HCT116 (cell line): Measurements from ENCODE around the gene ROBO1. TPM values are rescaled to one million over a fixed set of nuclear protein-coding genes. Genes with fewer than 3 reads are reported as not detected.

ENCODE experiments used
- ATAC-seq: fragments of 200-7000 bp; cut with Tn5 transposase; 2 replicates; pipeline ENCODE4 v1.9.1; 2020; ENCODE audit warnings: mild to moderate bottlenecking, moderate library complexity
- BruUV-seq: library from RNA; stranded (reverse); fragments of 400-500 nt; replicated peaks from 2 replicates; lab custom pipeline; 2021; lab: Mats Ljungman, UMichigan
- CTCF ChIA-PET: fragments of 300-600 bp; sonication (Branson Sonifier 250); formaldehyde crosslinking; loops from one replicate; lab custom pipeline; 2021; ENCODE audit warnings: antibody characterized with exemption; lab: Charles Lee
- POLR2A ChIA-PET: fragments of 300-600, 350-600 bp; sonication (Branson Sonifier 250); formaldehyde crosslinking; loops from one replicate; lab custom pipeline; 2021; ENCODE audit warnings: antibody characterized with exemption; lab: Charles Lee
- RAD21 ChIA-PET, 2 experiments: fragments of 300-600 bp; sonication (Branson Sonifier 250); formaldehyde crosslinking; loops; one replicate each; lab custom pipeline; 2023; ENCODE audit warnings: low total read pairs in 2 of 2; ENCODE audit not compliant: uncharacterized antibody in 2 of 2, unreplicated experiment in 2 of 2, low non-redundant PET in 1 of 2; lab: Charles Lee
- DNase-seq: peaks from one replicate; pipeline ENCODE4 v3.0.0-alpha.2; 2010; ENCODE audit warnings: low read depth, low spot score
- H2AFZ ChIP-seq: fragments of 200-600 bp; shearing (Covaris generic), sonication (generic); 2 replicates; pipeline ENCODE4 v1.6.1; 2017; ENCODE audit warnings: low read depth, mixed run types, mixed read lengths, antibody characterized with exemption, low read length; ENCODE audit not compliant: poor library complexity, severe bottlenecking
- H3K27ac ChIP-seq: 2 replicates; pipeline ENCODE4 v1.5.1; 2012; ENCODE audit warnings: low read depth, low read length
- H3K27me3 ChIP-seq: fragments of 200-600 bp; sonication (generic); 2 replicates; pipeline ENCODE4 v1.6.1; 2016; ENCODE audit warnings: mixed run types, low read length, mixed read lengths; ENCODE audit not compliant: insufficient read depth
- H3K36me3 ChIP-seq, 2 experiments: fragments of 200-500 bp in 1 of 2; fragments of 200-600 bp in 1 of 2; sonication (Bioruptor generic) in 1 of 2; sonication (generic) in 1 of 2; 2 replicates each; pipeline versions ENCODE4 v1.5.1 to v1.6.1; 2014 to 2016; ENCODE audit warnings: low read length in 2 of 2, inconsistent platforms in 1 of 2, mixed read lengths in 1 of 2, mixed run types in 1 of 2; ENCODE audit not compliant: insufficient read depth in 2 of 2, control insufficient read depth in 1 of 2
- H3K4me1 ChIP-seq, 2 experiments: fragments of 200-600 bp in 1 of 2; sonication (generic) in 1 of 2; 2 replicates each; pipeline versions ENCODE4 v1.5.1 to v1.6.1; 2012 to 2017; ENCODE audit warnings: low read length in 2 of 2, inconsistent platforms in 1 of 2, mild to moderate bottlenecking in 1 of 2, mixed read lengths in 1 of 2, mixed run types in 1 of 2, moderate library complexity in 1 of 2; ENCODE audit not compliant: insufficient read depth in 2 of 2, control insufficient read depth in 1 of 2
- H3K4me2 ChIP-seq: fragments of 200-600 bp; sonication (generic); 2 replicates; pipeline ENCODE4 v1.6.1; 2017; ENCODE audit warnings: mixed run types, low read length, mixed read lengths
- H3K4me3 ChIP-seq, 2 experiments: fragments of 200-600 bp in 1 of 2; sonication (generic) in 1 of 2; replicated peaks in 1 of 2; 2 replicates each; pipeline ENCODE4 v1.5.1; 2011 to 2016; ENCODE audit warnings: low read length in 2 of 2, control low read depth in 1 of 2, low read depth in 1 of 2, mild to moderate bottlenecking in 1 of 2, mixed read lengths in 1 of 2, mixed run types in 1 of 2
- H3K79me2 ChIP-seq: fragments of 200-600 bp; sonication (generic); 2 replicates; pipeline ENCODE4 v1.6.1; 2017; ENCODE audit warnings: mild to moderate bottlenecking, mixed run types, low read length, moderate library complexity, mixed read lengths; ENCODE audit not compliant: insufficient read depth
- H3K9ac ChIP-seq: fragments of 200-600 bp; sonication (generic); 2 replicates; pipeline ENCODE4 v1.6.1; 2016; ENCODE audit warnings: low read length, mixed read lengths
- H3K9me2 ChIP-seq: fragments of 200-600 bp; sonication (generic), shearing (Covaris generic); 2 replicates; pipeline ENCODE4 v1.6.1; 2017; ENCODE audit warnings: mixed run types, mild to moderate bottlenecking, moderate library complexity; ENCODE audit not compliant: insufficient read depth
- H3K9me3 ChIP-seq, 2 experiments: fragments of 200-500 bp in 1 of 2; fragments of 200-600 bp in 1 of 2; sonication (Bioruptor generic) in 1 of 2; sonication (generic) in 1 of 2; 2 replicates each; pipeline ENCODE4 v1.6.1; 2014 to 2017; ENCODE audit warnings: low read length in 2 of 2, mixed read lengths in 2 of 2, inconsistent platforms in 1 of 2, low read depth in 1 of 2, mild to moderate bottlenecking in 1 of 2, mixed run types in 1 of 2, moderate library complexity in 1 of 2; ENCODE audit not compliant: control insufficient read depth in 1 of 2, insufficient read depth in 1 of 2
- H4K20me1 ChIP-seq: fragments of 200-600 bp; sonication (generic), shearing (Covaris generic); 2 replicates; pipeline ENCODE4 v1.6.1; 2017; ENCODE audit warnings: mixed run types, mild to moderate bottlenecking, moderate library complexity; ENCODE audit not compliant: insufficient read depth
- CBX3 ChIP-seq: IDR thresholded peaks from 2 replicates; pipeline ENCODE4 v1.6.1; 2012; ENCODE audit warnings: low read depth
- EZH2phosphoT487 ChIP-seq: fragments of 200-600 bp; IDR thresholded peaks from 2 replicates; pipeline ENCODE4 v1.6.1; 2018; ENCODE audit warnings: antibody characterized with exemption, borderline replicate concordance
- FOSL1 ChIP-seq: IDR thresholded peaks from 2 replicates; pipeline ENCODE4 v1.6.1; 2012; ENCODE audit warnings: low read depth
- SP1 ChIP-seq: IDR thresholded peaks from 2 replicates; pipeline ENCODE4 v1.6.1; 2012; ENCODE audit warnings: low read depth
- ZFX ChIP-seq: fragments of 450-650 bp; IDR thresholded peaks from 2 replicates; pipeline ENCODE4 v1.6.1; 2017
- ZNF274 ChIP-seq: fragments of 200-500 bp; sonication (Bioruptor generic); IDR thresholded peaks from 2 replicates; pipeline ENCODE4 v1.6.1; 2014; ENCODE audit warnings: mild to moderate bottlenecking, low read depth, low read length, inconsistent platforms
- intact Hi-C: fragments of 100-400 bp; cut with micrococcal nuclease; formaldehyde crosslinking; loops from 2 replicates; pipeline ENCODE4 v1.10.0; 2022
- total RNA-seq: library from RNA; stranded (reverse); gene quantifications from one replicate; pipeline ENCODE4 v1.2.1, GENCODE V29; 2021; ENCODE audit not compliant: unreplicated experiment
- TF ChIP-seq, protein P1 (sequence below): IDR thresholded peaks from 2 replicates; pipeline ENCODE4 v1.6.1; 2012
- TF ChIP-seq, protein P2 (sequence below): IDR thresholded peaks from 2 replicates; pipeline ENCODE4 v1.6.1; 2012; ENCODE audit warnings: low read depth
- TF ChIP-seq, protein P3 (sequence below), 3 experiments: fragments of 200-600 bp in 1 of 3; sonication (generic) in 1 of 3; IDR thresholded peaks in 2 of 3; conservative IDR thresholded peaks in 1 of 3; 2 replicates each; pipeline ENCODE4 v1.5.1; 2012 to 2017; ENCODE audit warnings: low read depth in 2 of 3, low read length in 2 of 3, antibody characterized with exemption in 1 of 3, borderline replicate concordance in 1 of 3, control low read depth in 1 of 3, mild to moderate bottlenecking in 1 of 3, mixed read lengths in 1 of 3, mixed run types in 1 of 3, moderate library complexity in 1 of 3; ENCODE audit not compliant: insufficient read depth in 1 of 3

Gene ROBO1
- total RNA-seq, 1 experiment from 2014 or later = 0.27 TPM

- H3K9me3 ChIP-seq = peaks cover 4 to 19% of the 10 kb centered on the region in 2 experiments; a peak in 1 of 4 replicates
- H3K79me2 ChIP-seq = no peaks in the 10 kb centered on the region
- no peaks in the 10 kb centered on the region for H4K20me1 ChIP-seq
- TF ChIP-seq FOSL1 = no peak
- TF ChIP-seq EZH2phosphoT487 = no peak
- TF ChIP-seq SP1 = no peak
- TF ChIP-seq CBX3 = no peak
- TF ChIP-seq, protein P1, sequence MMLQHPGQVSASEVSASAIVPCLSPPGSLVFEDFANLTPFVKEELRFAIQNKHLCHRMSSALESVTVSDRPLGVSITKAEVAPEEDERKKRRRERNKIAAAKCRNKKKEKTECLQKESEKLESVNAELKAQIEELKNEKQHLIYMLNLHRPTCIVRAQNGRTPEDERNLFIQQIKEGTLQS = no peak
- no peak for TF ChIP-seq ZFX
- TF ChIP-seq, protein P2, sequence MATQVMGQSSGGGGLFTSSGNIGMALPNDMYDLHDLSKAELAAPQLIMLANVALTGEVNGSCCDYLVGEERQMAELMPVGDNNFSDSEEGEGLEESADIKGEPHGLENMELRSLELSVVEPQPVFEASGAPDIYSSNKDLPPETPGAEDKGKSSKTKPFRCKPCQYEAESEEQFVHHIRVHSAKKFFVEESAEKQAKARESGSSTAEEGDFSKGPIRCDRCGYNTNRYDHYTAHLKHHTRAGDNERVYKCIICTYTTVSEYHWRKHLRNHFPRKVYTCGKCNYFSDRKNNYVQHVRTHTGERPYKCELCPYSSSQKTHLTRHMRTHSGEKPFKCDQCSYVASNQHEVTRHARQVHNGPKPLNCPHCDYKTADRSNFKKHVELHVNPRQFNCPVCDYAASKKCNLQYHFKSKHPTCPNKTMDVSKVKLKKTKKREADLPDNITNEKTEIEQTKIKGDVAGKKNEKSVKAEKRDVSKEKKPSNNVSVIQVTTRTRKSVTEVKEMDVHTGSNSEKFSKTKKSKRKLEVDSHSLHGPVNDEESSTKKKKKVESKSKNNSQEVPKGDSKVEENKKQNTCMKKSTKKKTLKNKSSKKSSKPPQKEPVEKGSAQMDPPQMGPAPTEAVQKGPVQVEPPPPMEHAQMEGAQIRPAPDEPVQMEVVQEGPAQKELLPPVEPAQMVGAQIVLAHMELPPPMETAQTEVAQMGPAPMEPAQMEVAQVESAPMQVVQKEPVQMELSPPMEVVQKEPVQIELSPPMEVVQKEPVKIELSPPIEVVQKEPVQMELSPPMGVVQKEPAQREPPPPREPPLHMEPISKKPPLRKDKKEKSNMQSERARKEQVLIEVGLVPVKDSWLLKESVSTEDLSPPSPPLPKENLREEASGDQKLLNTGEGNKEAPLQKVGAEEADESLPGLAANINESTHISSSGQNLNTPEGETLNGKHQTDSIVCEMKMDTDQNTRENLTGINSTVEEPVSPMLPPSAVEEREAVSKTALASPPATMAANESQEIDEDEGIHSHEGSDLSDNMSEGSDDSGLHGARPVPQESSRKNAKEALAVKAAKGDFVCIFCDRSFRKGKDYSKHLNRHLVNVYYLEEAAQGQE = no peak
- TF ChIP-seq ZNF274 = no peak
- TF ChIP-seq, protein P3, sequence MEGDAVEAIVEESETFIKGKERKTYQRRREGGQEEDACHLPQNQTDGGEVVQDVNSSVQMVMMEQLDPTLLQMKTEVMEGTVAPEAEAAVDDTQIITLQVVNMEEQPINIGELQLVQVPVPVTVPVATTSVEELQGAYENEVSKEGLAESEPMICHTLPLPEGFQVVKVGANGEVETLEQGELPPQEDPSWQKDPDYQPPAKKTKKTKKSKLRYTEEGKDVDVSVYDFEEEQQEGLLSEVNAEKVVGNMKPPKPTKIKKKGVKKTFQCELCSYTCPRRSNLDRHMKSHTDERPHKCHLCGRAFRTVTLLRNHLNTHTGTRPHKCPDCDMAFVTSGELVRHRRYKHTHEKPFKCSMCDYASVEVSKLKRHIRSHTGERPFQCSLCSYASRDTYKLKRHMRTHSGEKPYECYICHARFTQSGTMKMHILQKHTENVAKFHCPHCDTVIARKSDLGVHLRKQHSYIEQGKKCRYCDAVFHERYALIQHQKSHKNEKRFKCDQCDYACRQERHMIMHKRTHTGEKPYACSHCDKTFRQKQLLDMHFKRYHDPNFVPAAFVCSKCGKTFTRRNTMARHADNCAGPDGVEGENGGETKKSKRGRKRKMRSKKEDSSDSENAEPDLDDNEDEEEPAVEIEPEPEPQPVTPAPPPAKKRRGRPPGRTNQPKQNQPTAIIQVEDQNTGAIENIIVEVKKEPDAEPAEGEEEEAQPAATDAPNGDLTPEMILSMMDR (IDR thresholded peaks at IDR 0.05 in 2 of 3, conservative IDR thresholded peaks at IDR 0.05 in 1 of 3; ENCODE audit: borderline replicate concordance in 1 of 3, insufficient read depth in 1 of 3, low read depth in 2 of 3, low read length in 2 of 3) = no peak
- ATAC-seq = no peak
- intact Hi-C loops = no loop called here
- H3K9ac ChIP-seq = no peak overlapping the region
- RAD21 ChIA-PET = no interaction called here
- POLR2A ChIA-PET = no interaction called here
- H3K27me3 ChIP-seq = no peaks in the 10 kb centered on the region
- H3K4me3 ChIP-seq = no peak overlapping the region
- H3K27ac ChIP-seq = no peak overlapping the region
- BruUV-seq = no TSS peak
- H3K36me3 ChIP-seq = no peaks in the 10 kb centered on the region
- H3K9me2 ChIP-seq = no peaks in the 10 kb centered on the region
- H3K4me2 ChIP-seq = no peak overlapping the region
- CTCF ChIA-PET = no interaction called here
- H2AFZ ChIP-seq = no peak overlapping the region
- H3K4me1 ChIP-seq = no peaks in the 10 kb centered on the region
- no peak for DNase-seq
Measured at GRCh38 chr3:79074558-79074957, 693.2 kb downstream of the ROBO1 start.
